NCI-H1930 (cell line): ENCODE measurements around the gene NGDN.

Source experiments
- DNase-seq, 2 experiments: peaks; one replicate each; lab custom pipeline; 2025; lab: John Stamatoyannopoulos, UW

The NGDN gene

GRCh38 chr14:23522643-23523198 is 53.2 kb downstream of the NGDN start:
- no peak for DNase-seq

GRCh38 chr14:23523229-23524016 is 53.9 kb downstream of the NGDN start:
- DNase-seq, result no peak

- DNase-seq, result no peak
Observed at GRCh38 chr14:23524954-23525353, 55.5 kb downstream of the NGDN start.

- DNase-seq, result no peak
Observed at GRCh38 chr14:23525611-23526010, 56.1 kb downstream of the NGDN start.
